Measurements from ENCODE around the gene ZFHX3.

ZFHX3 gene

GRCh38 chr16:72785886-72786285 lies 262.0 kb downstream of the ZFHX3 start:
- DNase-seq: no peak

GRCh38 chr16:72785171-72785570 lies 262.8 kb downstream of the ZFHX3 start:
- DNase-seq: no peak

GRCh38 chr16:72783716-72784318 lies 264.1 kb downstream of the ZFHX3 start:
- no peak for DNase-seq

GRCh38 chr16:72769876-72770275 lies 278.1 kb downstream of the ZFHX3 start:
- DNase-seq: no peak

GRCh38 chr16:72768591-72768990 lies 279.3 kb downstream of the ZFHX3 start:
- DNase-seq: no peak

- DNase-seq: no peak
Measured at GRCh38 chr16:72766506-72766905, 281.4 kb downstream of the ZFHX3 start.

- no peak for DNase-seq
Measured at GRCh38 chr16:72764015-72764654, 283.8 kb downstream of the ZFHX3 start.

- no peak for DNase-seq
Measured at GRCh38 chr16:72760581-72760980, 287.3 kb downstream of the ZFHX3 start.

- no peak for DNase-seq
Measured at GRCh38 chr16:72753881-72754280, 294.0 kb downstream of the ZFHX3 start.

GRCh38 chr16:72752004-72752695 lies 295.8 kb downstream of the ZFHX3 start:
- DNase-seq: no peak

- DNase-seq: no peak
Measured at GRCh38 chr16:72751076-72751475, 296.9 kb downstream of the ZFHX3 start.

- no peak for DNase-seq
Measured at GRCh38 chr16:72749091-72749490, 298.8 kb downstream of the ZFHX3 start.

GRCh38 chr16:72744076-72744793 lies 303.7 kb downstream of the ZFHX3 start:
- DNase-seq: no peak

- no peak for DNase-seq
Measured at GRCh38 chr16:72743011-72743761, 304.7 kb downstream of the ZFHX3 start.

GRCh38 chr16:72740347-72740746 lies 307.6 kb downstream of the ZFHX3 start:
- no peak for DNase-seq

GRCh38 chr16:72739577-72739976 lies 308.4 kb downstream of the ZFHX3 start:
- no peak for DNase-seq

GRCh38 chr16:72736074-72736473 lies 311.9 kb downstream of the ZFHX3 start:
- DNase-seq: no peak
